DMS153 (cell line): ENCODE measurements around the gene SLC25A29.
"Not testable (repeated sequence)": the region's sequence is repeated elsewhere in the genome, so short reads cannot be mapped to it uniquely, and the experiment has no call there.

ENCODE experiments used
- DNase-seq: peaks from one replicate; lab custom pipeline; 2025; lab: John Stamatoyannopoulos, UW

The SLC25A29 gene

GRCh38 chr14:100312110-100312876 is 6.0 kb upstream of the SLC25A29 start:
- DNase-seq: not testable (repeated sequence)

- DNase-seq: no peak
Measured at GRCh38 chr14:100309028-100309737, 2.9 kb upstream of the SLC25A29 start.

- not testable (repeated sequence) for DNase-seq
Measured at GRCh38 chr14:100308427-100308792, 2.2 kb upstream of the SLC25A29 start.

- DNase-seq: no peak
Measured at GRCh38 chr14:100307766-100308426, 1.7 kb upstream of the SLC25A29 start.

DNA sequence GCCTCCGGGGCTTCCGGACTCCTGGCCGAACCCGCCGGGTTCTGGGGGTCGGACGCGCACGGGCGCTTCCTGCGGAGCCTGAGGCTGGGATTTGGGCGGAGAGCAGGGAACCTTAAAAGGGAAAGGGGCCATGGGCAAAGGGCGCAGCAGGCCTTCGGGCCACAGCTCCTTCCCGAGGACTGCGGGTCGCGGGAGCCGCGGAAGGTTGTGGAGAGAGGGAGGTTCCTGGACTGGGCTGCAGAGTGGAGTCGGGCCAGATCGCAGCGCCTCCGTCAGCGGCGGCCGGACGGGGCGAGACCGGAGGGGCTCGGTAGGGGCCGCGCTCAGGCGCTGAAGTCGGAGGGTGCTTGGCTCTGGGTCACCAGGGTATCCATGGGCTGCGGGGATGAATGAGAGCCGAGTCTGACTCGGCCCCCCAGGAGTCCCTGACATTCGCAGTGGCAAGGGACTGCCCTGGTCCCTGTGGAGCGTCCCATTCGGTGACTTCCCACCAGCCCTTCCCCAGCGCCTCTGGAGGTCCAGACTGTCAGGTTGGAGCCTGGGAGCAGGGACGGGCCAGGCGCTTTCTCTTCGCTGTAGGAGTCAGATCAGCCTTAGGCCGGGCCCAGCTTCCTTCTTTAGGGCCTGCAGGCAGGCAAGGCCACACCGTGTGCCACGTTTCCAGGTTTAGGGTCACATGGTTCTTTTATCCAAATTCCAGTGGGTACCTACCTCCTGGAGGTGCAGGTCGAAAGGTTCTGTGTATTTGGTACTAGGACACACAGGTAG is 938 bp upstream of the SLC25A29 start:
- no peak for DNase-seq

GRCh38 chr14:100305324-100306100 is 732 bp downstream of the SLC25A29 start:
- no peak for DNase-seq

DNA sequence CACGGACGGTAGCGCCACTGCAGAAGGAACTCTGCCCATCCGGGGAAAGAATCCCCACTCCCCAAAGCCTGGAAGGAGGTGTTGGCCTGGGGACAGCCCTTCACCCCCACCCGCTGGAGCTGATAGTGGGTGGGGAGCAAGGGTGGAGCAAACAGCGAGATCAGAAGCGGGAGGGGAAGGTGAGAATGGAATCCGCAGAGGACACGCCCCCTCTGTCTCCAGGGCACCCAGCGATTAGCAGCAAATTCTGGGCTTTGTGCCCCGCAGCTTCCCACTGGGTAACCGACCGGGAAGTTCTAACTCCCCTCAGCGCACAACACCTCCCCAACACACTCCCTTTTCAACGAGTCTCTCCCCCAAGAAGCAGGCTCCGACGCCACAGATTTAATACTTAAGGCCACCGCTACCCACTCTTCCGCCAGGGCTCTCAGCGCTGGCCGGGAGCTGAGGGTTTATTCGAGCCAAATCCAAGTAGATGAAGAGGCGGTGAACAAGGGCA is 1.4 kb downstream of the SLC25A29 start:
- DNase-seq: no peak

DNA sequence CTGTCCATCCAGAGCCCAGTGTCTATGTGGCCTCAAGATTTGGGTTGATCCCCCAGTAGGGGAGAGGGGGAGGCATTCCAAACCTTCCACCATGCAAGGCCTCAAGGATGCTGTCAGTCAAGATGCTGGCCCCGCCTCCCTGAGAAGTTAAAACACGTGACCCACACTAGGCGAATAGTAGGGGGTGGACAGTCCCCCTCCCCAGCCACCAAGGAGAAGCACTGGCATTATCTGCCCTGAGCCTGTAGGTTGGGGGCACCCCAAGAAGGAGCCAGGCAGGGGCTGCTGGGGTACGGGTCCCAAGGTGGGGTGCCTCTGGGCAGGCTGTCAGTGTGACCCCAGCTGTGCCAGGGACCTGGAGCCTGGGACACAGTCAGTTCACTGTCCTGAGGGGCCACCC is 2.3 kb downstream of the SLC25A29 start:
- DNase-seq: no peak

GRCh38 chr14:100303179-100303578 is 3.1 kb downstream of the SLC25A29 start:
- no peak for DNase-seq

DNA sequence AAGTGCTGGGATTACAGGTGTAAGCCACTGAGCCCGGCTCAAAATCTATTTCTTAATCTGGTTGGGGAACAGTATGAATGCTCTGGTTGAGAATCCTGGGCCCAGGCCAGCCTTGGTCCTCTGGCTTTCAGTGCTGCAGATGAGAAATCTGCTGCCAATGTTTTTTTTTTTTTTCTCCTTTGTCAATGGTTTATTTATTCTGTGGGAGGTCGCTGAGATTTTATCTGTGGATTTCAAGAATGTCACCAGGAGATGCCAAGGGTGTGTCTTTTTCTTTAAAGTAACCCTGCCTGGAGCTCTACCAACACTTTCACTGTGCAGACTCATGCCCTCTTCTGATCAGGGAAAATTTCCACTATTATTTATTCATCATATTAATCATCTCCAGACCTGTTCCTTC is 3.6 kb downstream of the SLC25A29 start:
- no peak for DNase-seq

DNA sequence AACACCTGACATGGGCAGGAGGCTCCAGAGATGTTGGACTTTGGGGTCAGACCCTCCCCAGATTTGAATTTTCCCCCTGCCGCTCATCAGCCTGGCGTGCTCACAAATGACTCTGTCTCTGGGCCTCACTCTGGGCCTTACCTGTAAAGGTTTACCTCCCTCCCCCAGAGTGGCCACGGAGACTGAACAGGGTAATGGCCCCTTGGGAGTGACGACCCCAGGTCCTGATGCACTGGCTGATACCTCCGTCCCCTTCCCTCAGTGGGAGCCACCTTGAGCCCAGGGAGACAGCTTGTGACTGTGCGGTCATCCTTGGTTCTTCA is 7.0 kb downstream of the SLC25A29 start:
- DNase-seq: no peak

DNA sequence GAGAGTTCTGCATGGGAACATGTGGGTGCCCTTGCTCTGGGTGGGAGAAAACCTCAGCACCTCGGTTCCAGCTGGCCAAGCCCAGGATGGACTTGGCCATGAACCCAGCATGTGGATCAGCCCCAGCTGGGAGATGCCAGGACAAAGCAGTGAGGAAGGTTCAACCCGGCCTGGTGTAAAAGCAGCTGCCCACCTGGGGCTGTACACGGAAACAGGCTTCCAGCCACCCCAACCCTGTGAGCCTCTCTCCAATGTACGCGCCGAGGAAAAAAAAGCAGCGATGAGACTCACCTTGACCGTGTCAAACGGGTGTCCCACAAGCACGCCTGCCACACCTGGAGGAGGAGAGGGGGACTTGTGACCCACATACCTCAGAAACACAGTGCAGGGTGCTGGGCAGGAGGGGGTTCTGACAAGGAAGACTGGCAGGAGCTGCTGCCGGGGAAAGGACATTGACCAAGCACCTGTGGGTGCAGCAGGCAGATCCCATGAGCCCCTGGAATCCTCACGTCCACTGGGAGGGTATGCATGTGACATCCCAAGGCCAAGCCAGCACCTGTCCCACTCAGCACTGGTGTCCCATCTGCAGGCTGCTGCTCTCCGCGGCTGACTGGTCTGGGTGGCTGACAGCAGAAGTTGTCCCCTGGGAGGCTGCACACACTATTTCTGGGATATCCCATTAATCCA is 7.5 kb downstream of the SLC25A29 start:
- no peak for DNase-seq

- DNase-seq: no peak
Measured at GRCh38 chr14:100297320-100298300, 8.6 kb downstream of the SLC25A29 start.

DNA sequence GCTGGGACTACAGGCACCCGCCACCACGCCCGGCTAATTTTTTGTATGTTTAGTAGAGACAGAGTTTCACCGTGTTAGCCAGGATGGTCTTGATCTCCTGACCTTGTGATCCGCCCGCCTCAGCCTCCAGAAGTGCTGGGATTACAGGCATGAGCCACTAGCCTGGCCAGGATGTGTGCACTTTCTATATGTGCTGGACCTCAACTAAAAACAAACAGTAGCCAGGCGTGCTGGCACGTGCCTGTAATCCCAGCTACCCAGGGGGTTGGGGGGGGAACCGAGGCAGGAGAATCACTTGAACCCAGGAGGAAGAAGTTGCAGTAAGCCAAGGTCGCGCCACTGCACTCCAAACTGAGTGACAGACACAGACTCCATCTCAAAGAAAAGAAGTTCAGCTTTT is 9.5 kb downstream of the SLC25A29 start:
- not testable (repeated sequence) for DNase-seq

GRCh38 chr14:100296106-100296651 is 10.1 kb downstream of the SLC25A29 start:
- no peak for DNase-seq

- DNase-seq: no peak
Measured at GRCh38 chr14:100295376-100296105, 10.7 kb downstream of the SLC25A29 start.

DNA sequence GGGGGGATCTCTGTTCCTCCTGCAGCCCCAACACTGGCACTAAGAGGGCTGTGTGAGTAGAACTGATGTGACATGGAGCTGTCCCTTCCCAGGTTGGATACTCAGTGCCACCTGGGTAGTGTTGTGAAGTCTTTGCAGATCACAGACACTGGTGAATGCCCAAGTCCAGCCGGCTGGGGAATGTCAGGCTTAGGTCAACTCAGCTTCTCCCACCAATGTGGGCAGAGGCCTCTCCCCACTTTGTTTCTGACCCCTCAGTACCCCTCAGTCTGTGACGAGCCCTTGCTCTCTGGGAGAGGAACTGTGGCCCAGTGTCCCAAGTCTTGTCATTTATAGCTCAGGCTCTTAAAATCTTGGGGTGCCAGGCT is 11.3 kb downstream of the SLC25A29 start:
- no peak for DNase-seq

GRCh38 chr14:100294213-100294962 is 11.9 kb downstream of the SLC25A29 start:
- no peak for DNase-seq
